GM19397 (cell line): ENCODE data around the gene OPN3.

Experiments
- ATAC-seq: cut with Tn5 transposase; IDR thresholded peaks from one replicate; pipeline ENCODE4 v1.9.1; 2021; ENCODE audit warnings: mild to moderate bottlenecking, moderate library complexity; ENCODE audit not compliant: unreplicated experiment

OPN3 gene

DNA sequence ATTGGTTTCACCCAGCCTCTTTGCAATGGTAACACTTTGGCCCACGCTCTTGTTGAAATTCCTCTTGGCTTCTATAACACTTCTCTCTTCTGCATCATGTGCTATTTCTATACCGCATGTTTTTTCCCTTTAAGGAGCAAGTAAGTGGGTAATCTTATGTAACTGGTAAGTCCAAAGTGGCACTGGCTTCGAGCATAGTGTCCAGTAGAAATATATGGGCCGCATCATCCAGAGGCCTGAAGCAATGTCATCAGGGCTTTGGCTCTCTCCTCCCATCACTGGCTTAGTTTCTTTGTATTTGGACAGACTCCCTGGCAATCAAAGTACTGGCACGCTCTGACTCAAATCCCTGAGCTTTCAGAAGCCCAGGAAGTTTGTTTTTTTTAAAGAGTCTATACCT lies 17.5 kb downstream of the OPN3 start:
- ATAC-seq = no peak

DNA sequence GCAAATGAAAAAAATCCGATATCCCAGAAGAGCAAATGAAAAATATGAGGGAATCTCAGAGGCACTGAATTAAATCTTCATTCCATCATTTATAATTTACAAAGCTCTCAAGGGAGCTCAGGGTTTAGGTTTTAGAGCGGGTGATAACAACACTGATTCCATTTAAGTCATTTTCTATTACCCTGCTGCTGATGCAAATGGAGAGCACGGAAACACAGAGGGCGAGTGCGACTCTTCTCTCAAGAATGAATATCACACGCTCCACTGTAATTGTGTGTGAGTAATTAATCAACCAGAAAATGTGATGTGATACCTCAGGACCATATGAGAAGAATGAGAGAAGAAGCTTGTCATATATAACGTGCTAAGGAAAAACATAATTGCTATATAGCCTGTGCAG lies 22.7 kb downstream of the OPN3 start:
- no peak for ATAC-seq

DNA sequence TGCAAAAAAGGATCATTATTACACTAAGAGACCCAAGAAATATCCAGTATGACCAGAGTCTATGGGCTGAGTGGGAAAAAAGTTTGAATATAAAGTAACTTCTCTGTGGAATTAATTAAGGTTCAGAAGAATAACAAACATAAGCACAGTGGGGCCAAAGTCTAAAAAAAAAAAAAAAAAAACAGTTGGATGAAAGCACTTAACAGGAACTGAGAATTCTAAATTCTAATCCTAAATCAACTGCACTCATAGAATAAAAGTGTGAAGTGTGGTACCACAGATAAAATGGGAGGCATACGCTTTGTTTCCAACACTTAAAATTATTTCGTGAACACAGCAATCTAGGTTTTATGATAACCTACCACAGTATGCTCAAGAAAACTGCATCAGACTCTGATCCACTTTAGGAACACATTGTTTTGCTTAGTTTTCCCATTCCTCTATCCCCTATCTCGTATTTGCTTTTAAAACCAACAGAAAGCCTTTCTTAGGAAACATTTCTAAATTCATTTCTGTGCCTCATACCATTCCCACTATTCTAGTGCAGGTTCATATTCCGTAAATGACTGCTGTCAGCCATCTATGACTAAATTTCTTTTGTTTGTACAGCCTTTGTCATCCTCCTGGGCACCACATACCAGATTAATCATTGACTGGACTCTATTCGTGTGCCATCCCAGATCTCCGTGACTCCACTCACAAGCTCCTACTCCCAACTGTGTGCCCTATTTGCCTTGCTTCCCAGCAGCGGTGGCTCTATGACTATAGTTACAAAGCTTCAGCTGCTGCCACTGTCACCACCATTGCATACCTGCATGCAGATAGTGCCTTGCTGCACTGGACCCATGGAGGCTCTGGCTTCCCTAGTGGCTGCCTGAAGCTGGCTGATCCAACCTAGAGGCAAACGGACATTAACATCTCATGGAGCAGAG lies 24.9 kb downstream of the OPN3 start:
- no peak for ATAC-seq

DNA sequence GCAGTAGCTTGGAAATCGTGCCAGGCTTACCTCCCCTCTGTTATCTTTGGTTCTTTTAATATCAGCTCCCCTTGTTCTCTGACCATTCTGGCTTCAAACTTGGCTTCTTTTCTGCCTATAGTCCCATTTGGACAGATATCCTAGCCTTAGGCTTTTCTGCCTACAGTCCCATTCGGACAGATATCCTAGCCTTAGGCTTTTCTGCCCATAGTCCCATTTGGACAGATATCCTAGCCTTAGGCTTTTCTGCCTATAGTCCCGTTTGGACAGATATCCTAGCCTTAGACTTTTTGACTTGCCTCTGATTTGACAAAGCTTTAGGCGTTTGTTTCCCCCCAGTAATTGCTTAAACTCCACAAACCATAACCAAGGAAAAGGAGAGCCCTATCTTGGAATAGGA lies 25.6 kb downstream of the OPN3 start:
- ATAC-seq = no peak

DNA sequence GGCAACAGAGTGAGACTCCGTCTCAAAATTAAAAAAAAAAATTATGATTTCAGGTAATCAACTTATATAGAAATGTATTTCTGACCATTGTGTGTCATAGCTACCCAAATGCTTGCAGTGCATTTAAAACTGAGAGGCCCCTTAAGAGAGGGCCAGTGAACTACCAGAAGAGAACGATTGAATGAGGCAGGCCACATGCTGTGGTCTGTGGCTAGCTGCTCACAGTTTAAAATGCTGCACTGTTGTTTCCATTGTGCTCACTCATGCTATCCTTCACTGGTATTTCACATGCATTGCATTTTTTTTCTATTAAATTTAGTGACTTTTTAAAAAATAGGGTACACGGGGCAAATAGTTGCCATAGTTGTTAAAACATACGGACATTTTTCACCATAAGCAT lies 26.0 kb downstream of the OPN3 start:
- no peak for ATAC-seq

DNA sequence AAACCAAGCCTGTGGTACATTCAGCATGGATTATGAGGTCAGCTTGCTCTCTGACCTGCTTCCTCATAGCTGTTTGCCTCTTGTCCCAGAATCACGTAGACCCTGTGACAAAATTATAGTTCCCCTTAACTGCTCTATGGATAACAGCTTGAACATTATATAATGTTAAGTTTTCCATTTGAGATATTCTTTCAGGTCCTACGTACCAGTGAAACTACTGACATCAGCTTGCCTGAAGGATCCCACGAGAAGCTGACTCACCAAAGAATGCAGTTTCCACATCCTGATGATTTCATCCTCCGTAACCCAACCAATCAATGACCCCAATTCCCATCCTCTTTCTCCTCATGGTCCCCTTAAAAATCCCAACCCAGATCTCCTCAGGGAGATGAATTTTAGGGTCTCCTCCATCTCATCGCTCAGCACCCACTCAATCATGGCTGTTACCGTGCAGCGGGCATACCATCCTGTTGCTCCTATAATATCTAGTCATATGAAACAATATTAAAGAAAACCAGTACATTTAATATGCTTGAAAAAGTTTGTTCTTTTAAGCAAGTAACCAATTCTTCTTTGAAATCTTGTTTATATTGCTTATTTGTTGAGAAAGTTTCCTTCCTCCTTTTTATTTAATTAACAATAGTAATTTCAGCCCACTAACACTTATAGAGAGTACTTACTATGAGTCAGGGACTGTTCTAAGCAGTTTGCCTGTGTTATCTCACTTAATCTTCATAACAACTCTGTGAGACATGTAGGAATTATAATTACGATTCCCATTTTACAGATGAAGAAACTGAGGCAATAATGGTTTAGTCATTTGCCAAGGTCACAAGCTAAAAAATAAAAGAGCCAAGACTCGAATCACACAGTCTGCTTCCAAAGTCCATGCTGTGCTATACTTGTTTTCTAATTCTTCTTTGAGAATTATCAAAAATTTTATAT lies 27.4 kb downstream of the OPN3 start:
- ATAC-seq = no peak

DNA sequence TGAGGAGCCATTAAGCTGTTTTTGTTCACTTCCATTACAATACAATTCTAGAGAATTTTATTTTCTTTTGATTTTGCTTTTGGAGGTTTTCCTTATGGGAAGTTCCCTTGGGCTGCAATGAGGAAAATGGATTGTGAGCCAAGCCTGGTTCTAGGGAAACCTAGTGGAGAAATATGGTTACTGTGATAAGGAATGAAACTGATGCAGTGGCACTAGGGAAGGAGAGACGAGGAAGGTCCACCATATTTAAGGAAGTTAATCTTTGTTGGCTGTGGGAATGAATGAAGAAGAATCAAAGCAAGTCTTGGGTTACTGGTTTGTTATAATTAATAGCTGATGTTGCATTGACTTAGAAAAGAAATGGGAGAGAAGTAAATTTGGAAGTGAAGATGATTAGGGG lies 28.4 kb downstream of the OPN3 start:
- ATAC-seq = no peak

DNA sequence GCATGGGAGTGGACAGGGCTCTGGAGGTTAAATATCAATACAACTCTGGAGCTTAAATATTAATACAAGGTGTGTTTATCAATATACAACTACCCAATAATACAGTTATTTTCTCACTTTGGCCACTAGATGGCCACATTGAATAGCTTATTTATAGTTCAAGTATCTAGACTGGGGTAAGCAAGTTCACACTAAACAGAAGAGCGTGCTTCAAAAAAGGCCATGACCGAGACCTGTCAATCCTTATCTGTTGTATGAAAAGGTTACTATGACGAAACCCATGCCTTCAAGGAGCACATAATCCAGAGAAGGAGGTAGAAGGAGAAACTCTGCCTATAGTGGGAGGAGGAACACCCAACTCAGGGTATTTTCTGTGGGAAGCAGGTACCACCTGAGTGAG lies 29.1 kb downstream of the OPN3 start:
- ATAC-seq = peak; percentile 80

DNA sequence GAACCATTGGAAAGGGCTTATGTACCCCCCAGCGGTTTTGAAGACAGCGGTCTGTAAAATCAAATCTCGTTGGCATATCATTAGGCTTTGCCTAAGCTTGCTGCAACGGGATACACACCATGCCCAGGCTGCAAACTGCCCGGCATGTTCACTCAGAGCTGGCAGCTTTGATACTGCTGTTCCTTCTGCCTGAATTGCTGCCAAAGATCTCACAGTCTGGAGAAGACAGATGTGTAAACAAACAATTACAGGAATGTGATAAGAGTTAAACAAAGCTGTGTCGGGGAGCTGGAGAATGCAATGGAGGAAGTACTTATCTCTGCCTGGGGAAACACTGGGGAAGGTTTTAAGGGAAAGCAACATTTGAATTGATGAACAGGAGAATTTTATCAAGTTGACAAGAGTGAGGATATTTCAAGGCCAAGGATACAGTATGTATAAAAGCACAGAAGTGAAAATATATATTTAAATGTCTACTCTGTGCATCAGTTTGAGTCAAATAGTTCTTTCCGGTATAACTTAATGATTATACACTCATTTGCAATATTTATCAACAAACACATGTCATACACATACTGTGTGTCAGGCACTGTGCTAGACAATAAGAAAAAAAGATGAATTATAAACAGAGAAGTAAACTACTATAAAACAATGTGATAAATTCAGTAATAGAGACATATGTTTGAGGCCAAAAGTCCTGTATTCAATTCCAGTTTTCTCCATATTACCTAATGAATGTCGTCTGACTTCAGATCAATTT lies 29.9 kb downstream of the OPN3 start:
- no peak for ATAC-seq

DNA sequence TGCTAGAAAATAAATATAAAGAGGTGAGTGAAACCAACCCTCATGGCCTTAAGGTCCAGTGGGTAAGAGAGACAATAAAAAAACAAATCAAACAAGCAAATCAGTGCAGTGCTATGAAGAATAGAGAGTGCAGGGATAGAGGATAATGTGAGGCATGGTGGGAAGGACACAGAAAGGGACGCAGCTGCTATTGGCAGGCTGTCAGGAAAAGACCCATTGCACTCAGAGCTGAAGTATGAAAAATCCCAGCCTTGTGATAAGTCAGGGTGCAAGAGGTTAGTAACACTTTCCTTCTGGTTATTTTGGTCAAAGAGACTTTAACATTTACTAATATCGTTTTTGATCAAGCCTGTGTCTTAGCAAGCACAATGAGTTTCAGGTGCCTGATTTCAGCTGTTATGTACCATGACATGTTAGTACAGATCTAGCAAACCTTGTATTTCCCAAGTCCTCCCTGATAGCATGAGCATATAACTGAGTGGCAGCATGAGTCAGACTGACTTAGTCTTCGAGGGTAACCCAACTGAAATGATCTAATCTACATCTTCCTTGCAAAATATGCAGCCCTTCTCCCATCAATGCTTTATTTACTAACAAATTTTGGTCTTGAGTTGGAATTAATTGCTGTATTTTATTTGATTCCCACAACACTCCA lies 31.7 kb downstream of the OPN3 start:
- ATAC-seq = no peak

DNA sequence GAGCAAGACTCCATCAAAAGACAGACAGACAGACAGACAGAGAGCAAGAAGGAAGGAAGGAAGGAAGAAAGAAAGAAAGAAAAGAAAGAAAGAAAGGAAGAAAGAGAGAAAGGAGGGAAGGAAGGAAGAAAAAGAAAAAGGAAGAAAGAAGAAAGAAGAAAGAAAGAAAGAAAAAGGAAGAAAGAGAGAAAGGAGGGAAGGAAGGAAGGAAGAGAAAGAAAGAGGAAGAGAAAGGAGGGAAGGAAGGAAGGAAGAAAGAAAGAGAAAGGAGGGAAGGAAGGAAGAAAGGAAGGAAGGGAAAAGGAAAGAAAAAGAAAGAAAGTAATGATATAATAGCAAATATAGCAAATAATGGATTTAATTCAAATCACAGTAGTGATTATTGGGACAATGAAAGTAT lies 32.7 kb downstream of the OPN3 start:
- no peak for ATAC-seq

DNA sequence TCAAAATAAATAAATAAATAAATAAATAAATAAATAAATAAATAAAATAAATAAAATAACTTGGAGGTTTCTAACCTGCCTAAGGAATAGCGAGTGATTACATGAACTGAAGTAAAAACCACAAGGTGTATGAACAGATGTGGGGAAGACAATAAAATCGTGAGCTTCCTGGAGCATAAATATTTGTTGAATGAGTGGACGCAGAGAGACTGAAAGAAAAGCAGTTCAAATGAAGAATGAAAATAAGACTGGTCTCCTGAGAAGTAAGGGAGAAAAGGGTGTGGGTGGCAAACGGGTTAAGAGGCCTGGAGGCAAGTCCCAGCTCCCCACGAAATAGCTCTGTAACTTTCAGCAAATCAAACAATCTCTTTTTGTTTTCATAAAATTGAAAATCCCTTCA lies 33.6 kb downstream of the OPN3 start:
- ATAC-seq = no peak

DNA sequence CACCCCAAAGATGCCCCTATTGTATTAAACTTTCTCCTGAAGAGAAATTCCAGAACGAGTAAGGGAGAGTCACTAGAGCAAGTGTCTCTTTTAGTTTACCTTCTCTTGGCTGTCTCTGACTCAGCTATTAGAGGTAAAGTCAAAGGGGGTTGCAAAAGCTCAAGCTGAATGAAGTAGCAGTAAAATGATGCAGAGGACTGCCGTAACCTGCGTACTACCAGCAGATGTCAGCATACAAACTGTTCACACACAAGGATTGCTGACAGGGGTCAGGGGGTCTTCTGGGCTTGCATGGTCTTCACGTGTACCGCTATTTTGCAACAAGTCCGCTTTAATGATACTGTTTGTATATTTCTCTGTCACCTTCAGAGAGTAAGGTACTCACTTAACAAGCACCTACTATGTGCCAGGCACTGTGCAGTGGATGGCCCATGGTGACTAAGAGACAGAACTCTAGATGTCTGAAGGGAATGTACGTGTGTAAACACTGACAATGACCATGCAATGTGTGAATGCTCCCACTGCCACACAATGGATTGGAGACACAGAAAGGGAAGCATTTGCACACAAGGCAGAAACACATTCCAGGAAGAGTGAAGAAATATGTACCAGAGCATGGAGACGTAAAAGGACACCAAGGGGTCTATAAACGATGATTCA lies 34.9 kb downstream of the OPN3 start:
- ATAC-seq = no peak

DNA sequence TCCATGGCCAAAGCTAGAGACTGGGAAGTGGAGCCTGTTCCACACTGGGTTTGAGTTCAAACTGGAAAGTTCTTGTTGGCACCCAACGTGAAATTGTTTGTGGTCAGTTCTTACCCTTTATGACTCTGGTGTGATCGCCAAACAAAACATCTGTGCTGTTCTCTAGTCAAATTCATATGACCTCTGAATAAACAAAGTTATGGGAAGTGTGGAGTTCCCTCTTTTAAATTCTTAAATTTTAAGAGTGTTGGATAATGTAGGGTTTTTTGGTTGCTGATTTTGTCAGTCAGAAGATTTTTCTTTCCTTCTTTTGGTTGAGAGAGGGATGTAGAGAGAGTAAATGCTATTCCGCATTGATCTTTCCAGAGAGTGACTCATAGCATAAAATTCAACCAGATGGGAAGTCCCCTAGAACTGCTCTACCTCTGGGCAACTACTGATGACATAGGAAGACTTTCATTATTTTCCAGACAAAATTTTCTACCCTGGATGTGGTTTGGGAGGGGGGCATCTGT lies 36.4 kb downstream of the OPN3 start:
- ATAC-seq = no peak

DNA sequence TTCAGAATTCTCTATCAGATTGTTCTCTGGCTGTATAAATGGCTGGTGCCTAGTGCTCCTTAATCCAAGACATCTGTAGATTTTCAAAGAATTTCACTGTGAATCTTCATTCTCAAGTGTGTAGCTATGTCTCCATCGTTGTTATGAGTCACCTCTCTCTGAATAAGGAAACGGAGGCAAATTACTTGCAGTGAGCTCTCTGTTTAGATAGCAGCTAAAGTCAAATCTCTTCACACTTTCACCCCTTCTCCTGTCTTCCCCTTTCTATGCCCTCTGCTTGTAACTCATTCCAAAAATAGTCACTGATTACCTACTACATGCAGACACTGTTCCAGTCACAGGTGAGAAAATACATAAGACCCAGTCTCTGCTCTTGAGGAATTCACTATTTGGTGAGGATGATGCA lies 39.7 kb downstream of the OPN3 start:
- ATAC-seq = peak; percentile 73

DNA sequence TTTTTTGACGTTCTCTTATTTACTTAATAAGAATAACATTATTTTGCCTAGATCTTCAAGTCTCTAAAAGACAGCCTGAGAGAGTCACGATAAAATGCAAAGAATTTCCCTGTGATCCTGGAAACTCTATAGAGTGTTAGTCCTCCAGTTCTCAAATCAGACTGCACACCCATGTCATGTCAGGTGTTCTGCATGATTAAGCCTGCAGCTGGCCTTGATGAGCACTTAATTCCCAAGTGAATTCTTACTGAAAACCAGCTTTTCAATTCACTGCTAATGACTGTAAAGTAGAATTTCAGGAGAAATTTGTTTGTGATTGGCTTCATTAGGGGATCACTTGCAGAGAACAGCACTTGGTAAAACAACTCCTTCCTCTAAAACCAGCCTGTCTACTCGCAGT lies 41.9 kb downstream of the OPN3 start:
- ATAC-seq = peak; percentile 38

DNA sequence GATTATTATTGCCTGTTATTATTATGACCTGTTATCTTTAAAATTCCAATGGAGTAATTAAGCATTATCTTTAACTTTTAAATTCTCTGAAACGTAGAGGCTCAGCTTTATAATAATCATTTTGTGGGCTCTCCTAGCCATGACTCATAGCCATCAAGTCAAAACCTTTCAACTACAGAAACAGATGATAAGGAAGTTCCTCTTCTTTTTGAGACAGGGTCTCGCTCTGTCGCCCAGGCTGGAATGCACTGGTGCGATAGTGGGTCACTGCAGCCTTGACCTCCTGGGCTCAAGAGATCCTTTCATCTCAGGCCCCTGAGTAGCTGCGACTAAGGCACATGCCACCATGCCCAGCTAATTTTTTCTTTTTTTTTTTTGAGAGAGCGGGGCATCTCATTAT lies 43.5 kb downstream of the OPN3 start:
- no peak for ATAC-seq

DNA sequence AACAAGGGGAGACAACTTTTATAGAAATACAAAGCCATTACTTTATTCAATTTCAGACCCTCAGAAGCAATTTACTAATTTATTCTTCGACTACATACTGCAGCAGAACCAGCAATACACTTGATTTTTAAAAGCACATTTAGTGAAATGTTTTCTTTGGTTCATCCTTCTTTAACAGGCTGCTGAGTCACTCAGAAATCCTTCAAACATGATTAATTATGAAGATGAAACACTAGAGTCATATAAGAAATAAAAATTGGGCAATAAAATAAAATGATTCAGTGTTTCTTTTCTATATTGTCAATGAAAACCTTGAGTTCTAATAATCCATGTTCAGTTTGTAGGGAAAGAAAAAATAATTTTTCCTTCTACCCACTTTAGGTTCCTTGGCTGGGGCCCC lies 47.0 kb downstream of the OPN3 start:
- ATAC-seq = no peak

DNA sequence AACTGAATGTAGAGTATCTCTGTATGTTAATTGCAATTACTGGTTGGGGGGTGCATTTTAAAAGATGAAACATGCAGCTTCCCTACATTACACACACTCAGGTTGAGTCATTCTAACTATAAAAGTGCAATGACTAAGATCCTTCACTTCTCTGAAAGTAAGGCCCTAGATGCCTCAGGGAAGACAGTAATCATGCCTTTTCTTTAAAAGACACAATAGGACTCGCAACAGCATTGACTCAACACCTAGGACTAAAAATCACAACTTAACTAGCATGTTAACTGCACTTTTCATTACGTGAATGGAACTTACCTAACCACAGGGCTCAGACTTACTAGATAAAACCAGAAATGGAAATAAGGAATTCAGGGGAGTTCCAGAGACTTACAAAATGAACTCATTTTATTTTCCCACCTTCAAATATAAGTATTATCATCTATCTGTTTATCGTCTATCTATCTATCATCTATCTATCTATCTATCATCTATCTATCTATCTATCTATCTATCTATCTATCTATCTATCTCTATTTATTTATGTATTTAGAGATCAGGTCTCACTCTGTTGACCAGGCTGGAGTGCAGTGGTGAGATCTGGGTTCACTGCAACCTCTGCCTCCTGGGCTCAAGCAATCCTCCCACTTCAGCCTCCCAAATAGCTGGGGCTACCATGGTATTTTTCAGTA lies 47.8 kb downstream of the OPN3 start:
- ATAC-seq = peak; percentile 59
